CD8-positive, alpha-beta memory T cell (primary cell): Measurements from ENCODE around the gene UBAP1L. TPM values are rescaled to one million over a fixed set of nuclear protein-coding genes. Genes with fewer than 3 reads are reported as not detected.
A peak's percentile ranks its signal among the peaks of the same experiment; 100 is the strongest.
"Not testable (repeated sequence)": the region's sequence is repeated elsewhere in the genome, so short reads cannot be mapped to it uniquely, and the experiment has no call there.

ENCODE experiments used
- CTCF ChIA-PET: fragments of 350-600 bp; sonication (Branson Sonifier 250); formaldehyde crosslinking; loops from one replicate; lab custom pipeline; 2021; ENCODE audit warnings: antibody characterized with exemption; lab: Charles Lee
- POLR2A ChIA-PET: fragments of 350-600 bp; sonication (Branson Sonifier 250); formaldehyde crosslinking; loops from one replicate; lab custom pipeline; 2021; ENCODE audit warnings: antibody characterized with exemption; lab: Charles Lee
- DNase-seq, 5 donors: peaks; one replicate each; pipeline versions ENCODE4 v3.0.0 to v3.0.0-alpha.2; 2020 to 2022; ENCODE audit warnings: mixed read lengths in 1 of 5
- H3K27ac ChIP-seq: one replicate; pipeline ENCODE4 v1.7.0; 2013; ENCODE audit warnings: low read depth, mild to moderate bottlenecking, low read length, moderate library complexity
- H3K27me3 ChIP-seq: 2 replicates; pipeline ENCODE4 v1.7.0; 2013; ENCODE audit warnings: low read length, mild to moderate bottlenecking; ENCODE audit not compliant: insufficient read depth, poor library complexity, severe bottlenecking
- H3K36me3 ChIP-seq: 2 replicates; pipeline ENCODE4 v1.7.0; 2013; ENCODE audit warnings: mild to moderate bottlenecking, low read length, moderate library complexity; ENCODE audit not compliant: insufficient read depth
- H3K4me1 ChIP-seq: 2 replicates; pipeline ENCODE4 v1.7.0; 2013; ENCODE audit warnings: mild to moderate bottlenecking, low read length, moderate library complexity; ENCODE audit not compliant: insufficient read depth
- H3K4me3 ChIP-seq: 2 replicates; pipeline ENCODE4 v1.7.0; 2013; ENCODE audit warnings: mild to moderate bottlenecking, low read length
- H3K9me3 ChIP-seq: 2 replicates; pipeline ENCODE4 v1.7.0; 2013; ENCODE audit warnings: mild to moderate bottlenecking, low read length
- H3K27ac Mint-ChIP-seq, 8 donors: one replicate each; pipeline ENCODE4 v1.8.0; 2020 to 2021; ENCODE audit warnings: mixed read lengths in 8 of 8, mild to moderate bottlenecking in 6 of 8, inconsistent platforms in 3 of 8, moderate library complexity in 3 of 8
- H3K27me3 Mint-ChIP-seq, 2 donors: one replicate each; pipeline ENCODE4 v1.8.0; 2020 to 2021; ENCODE audit warnings: mixed read lengths in 2 of 2, mild to moderate bottlenecking in 1 of 2, moderate library complexity in 1 of 2
- H3K36me3 Mint-ChIP-seq, 3 donors: one replicate each; pipeline ENCODE4 v1.8.0; 2020 to 2021; ENCODE audit warnings: mixed read lengths in 3 of 3, inconsistent platforms in 1 of 3, mild to moderate bottlenecking in 1 of 3
- H3K4me1 Mint-ChIP-seq, 3 donors: one replicate each; pipeline ENCODE4 v1.8.0; 2020 to 2021; ENCODE audit warnings: mixed read lengths in 3 of 3, inconsistent platforms in 1 of 3, mild to moderate bottlenecking in 1 of 3
- H3K4me3 Mint-ChIP-seq, 7 donors: one replicate each; pipeline ENCODE4 v1.8.0; 2020 to 2021; ENCODE audit warnings: mixed read lengths in 7 of 7, mild to moderate bottlenecking in 6 of 7, moderate library complexity in 4 of 7, inconsistent platforms in 2 of 7
- H3K9me3 Mint-ChIP-seq, 5 donors: one replicate each; pipeline ENCODE4 v1.8.0; 2020 to 2022; ENCODE audit warnings: mixed read lengths in 5 of 5, mild to moderate bottlenecking in 3 of 5, moderate library complexity in 2 of 5, inconsistent platforms in 1 of 5
- polyA plus RNA-seq: library from polyadenylated mRNA; unstranded; fragments of 300-500 nt; fragmentation: Illumina TruSeq; gene quantifications from one replicate; pipeline ENCODE4 v1.2.3, GENCODE V29; 2021
- total RNA-seq, 2 experiments: library from RNA; stranded (reverse); gene quantifications; one replicate each; pipeline ENCODE4 v1.2.3, GENCODE V29; 2021

UBAP1L gene
- total and polyA plus RNA-seq, 3 experiments from 2014 or later = 0.45 to 3.5 (median 3.5) TPM

- H3K9me3 ChIP-seq, H3K27me3 Mint-ChIP-seq, H3K4me3 ChIP-seq, H3K4me1 ChIP-seq, POLR2A ChIA-PET, DNase-seq, H3K27ac ChIP-seq, H3K4me1 Mint-ChIP-seq, H3K9me3 Mint-ChIP-seq, H3K36me3 ChIP-seq, CTCF ChIA-PET, H3K27me3 ChIP-seq, H3K4me3 Mint-ChIP-seq: not testable (repeated sequence)
- peaks cover 7 to 21% (median 10%) of the 10 kb centered on the region in 3 donors for H3K36me3 Mint-ChIP-seq
- H3K27ac Mint-ChIP-seq = peak overlapping the region in 2 of 8 donors; percentile 51 to 70
These were observed 21.2 kb downstream of the UBAP1L start for GRCh38 chr15:65093793-65094170.

GRCh38 chr15:65092911-65093792, 21.8 kb downstream of the UBAP1L start:
- Histone ChIP-seq H3K4me1 (no peaks in the 10 kb centered on the region), H3K4me3 (no peak overlapping the region), H3K27me3 (no peaks in the 10 kb centered on the region), H3K36me3 (no peaks in the 10 kb centered on the region), H3K9me3 (no peaks in the 10 kb centered on the region), H3K27ac (no peak overlapping the region)
- no peaks in the 10 kb centered on the region for H3K9me3 Mint-ChIP-seq
- H3K27ac Mint-ChIP-seq = peak overlapping the region in 2 of 8 donors; percentile 50 to 70
- POLR2A ChIA-PET = no interaction called here
- H3K36me3 Mint-ChIP-seq = peaks cover 3 to 15% (median 3%) of the 10 kb centered on the region in 3 donors
- H3K4me1 Mint-ChIP-seq = no peaks in the 10 kb centered on the region
- CTCF ChIA-PET = no interaction called here
- H3K27me3 Mint-ChIP-seq = no peaks in the 10 kb centered on the region
- no peak for DNase-seq
- H3K4me3 Mint-ChIP-seq = no peak overlapping the region

GRCh38 chr15:65091946-65092770, 22.8 kb downstream of the UBAP1L start:
- ChIA-PET POLR2A (no interaction called here), CTCF (no interaction called here)

GRCh38 chr15:65089206-65089824, 25.7 kb downstream of the UBAP1L start:
- Histone ChIP-seq H3K9me3 (no peaks in the 10 kb centered on the region), H3K36me3 (no peaks in the 10 kb centered on the region), H3K4me1 (no peaks in the 10 kb centered on the region), H3K27me3 (no peaks in the 10 kb centered on the region), H3K27ac (no peak overlapping the region), H3K4me3 (no peak overlapping the region)
- ChIA-PET POLR2A (no interaction called here), CTCF (no interaction called here)
- H3K36me3 Mint-ChIP-seq = no peaks in the 10 kb centered on the region
- H3K27ac Mint-ChIP-seq = peak overlapping the region in 1 of 8 donors; percentile 6
- DNase-seq = no peak
- H3K4me1 Mint-ChIP-seq = no peaks in the 10 kb centered on the region
- peaks cover 4 to 17% of the 10 kb centered on the region in 2 donors for H3K27me3 Mint-ChIP-seq
- no peak overlapping the region for H3K4me3 Mint-ChIP-seq
- no peaks in the 10 kb centered on the region for H3K9me3 Mint-ChIP-seq

More at GRCh38 chr15:65091946-65092770, 22.8 kb downstream of the UBAP1L start:
- Histone ChIP-seq H3K36me3 (no peaks in the 10 kb centered on the region), H3K27me3 (no peaks in the 10 kb centered on the region), H3K4me3 (no peak overlapping the region), H3K27ac (no peak overlapping the region), H3K4me1 (no peaks in the 10 kb centered on the region), H3K9me3 (no peaks in the 10 kb centered on the region)
- no peaks in the 10 kb centered on the region for H3K27me3 Mint-ChIP-seq
- H3K36me3 Mint-ChIP-seq = peaks cover 0 to 5% (median 0%) of the 10 kb centered on the region in 3 donors
- H3K4me3 Mint-ChIP-seq = no peak overlapping the region
- H3K4me1 Mint-ChIP-seq = no peaks in the 10 kb centered on the region
- no peak for DNase-seq
- H3K27ac Mint-ChIP-seq = no peak overlapping the region
- no peaks in the 10 kb centered on the region for H3K9me3 Mint-ChIP-seq

GRCh38 chr15:65088643-65089021, 26.4 kb downstream of the UBAP1L start:
- Histone ChIP-seq H3K4me1 (no peaks in the 10 kb centered on the region), H3K36me3 (no peaks in the 10 kb centered on the region), H3K9me3 (no peaks in the 10 kb centered on the region), H3K4me3 (no peak overlapping the region), H3K27me3 (peaks cover 5% of the 10 kb centered on the region), H3K27ac (no peak overlapping the region)
- H3K4me3 Mint-ChIP-seq = no peak overlapping the region
- no peaks in the 10 kb centered on the region for H3K36me3 Mint-ChIP-seq
- no peaks in the 10 kb centered on the region for H3K4me1 Mint-ChIP-seq
- ChIA-PET POLR2A (no interaction called here), CTCF (no interaction called here)
- H3K9me3 Mint-ChIP-seq = no peaks in the 10 kb centered on the region
- peak overlapping the region in 1 of 8 donors; percentile 32 for H3K27ac Mint-ChIP-seq
- no peak for DNase-seq
- peaks cover 8 to 24% of the 10 kb centered on the region in 2 donors for H3K27me3 Mint-ChIP-seq

GRCh38 chr15:65087873-65088642, 26.9 kb downstream of the UBAP1L start:
- H3K27ac Mint-ChIP-seq = no peak overlapping the region
- peaks cover 0 to under 1% (median 0%) of the 10 kb centered on the region in 3 donors for H3K4me1 Mint-ChIP-seq
- peaks cover 8% of the 10 kb centered on the region for H3K27me3 ChIP-seq
- H3K4me1 ChIP-seq = no peaks in the 10 kb centered on the region
- H3K36me3 Mint-ChIP-seq = no peaks in the 10 kb centered on the region
- H3K4me3 ChIP-seq = no peak overlapping the region
- peaks cover 9 to 24% of the 10 kb centered on the region in 2 donors for H3K27me3 Mint-ChIP-seq
- no peaks in the 10 kb centered on the region for H3K9me3 Mint-ChIP-seq
- DNase-seq = no peak
- H3K4me3 Mint-ChIP-seq = no peak overlapping the region
- no peaks in the 10 kb centered on the region for H3K36me3 ChIP-seq
- POLR2A ChIA-PET = no interaction called here
- H3K27ac ChIP-seq = no peak overlapping the region
- H3K9me3 ChIP-seq = no peaks in the 10 kb centered on the region
- CTCF ChIA-PET = interaction anchor here (2.1 kb wide), 1 partner anchor 10 kb away, joined by 5 read pairs; no protein-coding TSS in a partner anchor

GRCh38 chr15:65087411-65087810, 27.6 kb downstream of the UBAP1L start:
- ChIA-PET CTCF (interaction anchor here (2.1 kb wide), 1 partner anchor 9 kb away, joined by 5 read pairs; no protein-coding TSS in a partner anchor), POLR2A (interaction anchor here (0.6 kb wide), 1 partner anchor 446 kb away, joined by 5 read pairs; no protein-coding TSS in a partner anchor)
- H3K27me3 ChIP-seq = peaks cover 8% of the 10 kb centered on the region
- no peak overlapping the region for H3K27ac Mint-ChIP-seq
- H3K27me3 Mint-ChIP-seq = peaks cover 15 to 31% of the 10 kb centered on the region in 2 donors
- H3K9me3 ChIP-seq = no peaks in the 10 kb centered on the region
- H3K4me1 Mint-ChIP-seq = peaks cover 6 to 7% (median 6%) of the 10 kb centered on the region in 3 donors
- no peak for DNase-seq
- H3K36me3 ChIP-seq = no peaks in the 10 kb centered on the region
- H3K4me1 ChIP-seq = peaks cover 5% of the 10 kb centered on the region
- H3K9me3 Mint-ChIP-seq = no peaks in the 10 kb centered on the region
- no peak overlapping the region for H3K27ac ChIP-seq
- no peak overlapping the region for H3K4me3 ChIP-seq
- H3K36me3 Mint-ChIP-seq = no peaks in the 10 kb centered on the region
- no peak overlapping the region for H3K4me3 Mint-ChIP-seq
